Naive B cell (primary cell): Measurements from ENCODE around the gene DAB2IP. TPM values are rescaled to one million over a fixed set of nuclear protein-coding genes. Genes with fewer than 3 reads are reported as not detected.

Experiments
- ATAC-seq, 2 donors: fragments of 150-1000 bp; cut with Tn5 transposase; 2 replicates each; pipeline ENCODE4 v1.10.0; 2021; ENCODE audit warnings: low read depth in 2 of 2, mild to moderate bottlenecking in 2 of 2, moderate library complexity in 2 of 2
- DNase-seq: peaks from one replicate; pipeline ENCODE4 v3.0.0; 2022
- H3K27ac Mint-ChIP-seq, 6 donors: one replicate each; pipeline ENCODE4 v1.8.0; 2020 to 2022; ENCODE audit warnings: mild to moderate bottlenecking in 6 of 6, mixed read lengths in 6 of 6, moderate library complexity in 5 of 6, inconsistent platforms in 2 of 6
- H3K27me3 Mint-ChIP-seq, 3 donors: one replicate each; pipeline ENCODE4 v1.8.0; 2021 to 2022; ENCODE audit warnings: mixed read lengths in 3 of 3, mild to moderate bottlenecking in 1 of 3
- H3K36me3 Mint-ChIP-seq, 2 donors: one replicate each; pipeline ENCODE4 v1.8.0; 2020 to 2022; ENCODE audit warnings: mixed read lengths in 2 of 2, inconsistent platforms in 1 of 2, mild to moderate bottlenecking in 1 of 2
- H3K4me1 Mint-ChIP-seq, 3 donors: one replicate each; pipeline ENCODE4 v1.8.0; 2020 to 2022; ENCODE audit warnings: mixed read lengths in 3 of 3, inconsistent platforms in 1 of 3, mild to moderate bottlenecking in 1 of 3, moderate library complexity in 1 of 3
- H3K4me3 Mint-ChIP-seq, 8 donors: one replicate each; pipeline ENCODE4 v1.8.0; 2020 to 2022; ENCODE audit warnings: mild to moderate bottlenecking in 8 of 8, mixed read lengths in 8 of 8, moderate library complexity in 8 of 8, inconsistent platforms in 2 of 8
- H3K9me3 Mint-ChIP-seq, 7 donors: one replicate each; pipeline ENCODE4 v1.8.0; 2020 to 2022; ENCODE audit warnings: mixed read lengths in 7 of 7, mild to moderate bottlenecking in 5 of 7, inconsistent platforms in 2 of 7, moderate library complexity in 1 of 7
- polyA plus RNA-seq, 6 donors: library from polyadenylated mRNA; unstranded; fragments of 300-500 nt; fragmentation: Illumina TruSeq; gene quantifications; one replicate each; pipeline ENCODE4 v1.2.3, GENCODE V29; 2021; ENCODE audit warnings: low read depth in 6 of 6

Gene DAB2IP
- polyA plus RNA-seq, 6 donors from 2014 or later, result not detected

- Mint-ChIP-seq H3K27me3 (peaks cover 56 to 84% (median 61%) of the 10 kb centered on the region in 3 donors), H3K27ac (no peak overlapping the region), H3K36me3 (no peaks in the 10 kb centered on the region), H3K4me1 (peaks cover 0 to 23% (median 15%) of the 10 kb centered on the region in 3 donors), H3K4me3 (peak overlapping the region in 6 of 8 donors; percentile 50 to 82 (median 65)), H3K9me3 (no peaks in the 10 kb centered on the region)
- DNase-seq (no peak), ATAC-seq (no peak)
Observed at GRCh38 chr9:121700832-121701419, 49.5 kb downstream of the DAB2IP start.

- Mint-ChIP-seq H3K4me3 (peak overlapping the region in 2 of 8 donors; percentile 22 to 32), H3K9me3 (no peaks in the 10 kb centered on the region), H3K27me3 (peaks cover 51 to 82% (median 59%) of the 10 kb centered on the region in 3 donors), H3K4me1 (peaks cover 0 to 20% (median 15%) of the 10 kb centered on the region in 3 donors), H3K27ac (no peak overlapping the region), H3K36me3 (no peaks in the 10 kb centered on the region)
- no peak for DNase-seq
- no peak for ATAC-seq
Observed at GRCh38 chr9:121701736-121702261, 50.4 kb downstream of the DAB2IP start.

GRCh38 chr9:121703014-121703734, 51.7 kb downstream of the DAB2IP start:
- DNase-seq (no peak), ATAC-seq (no peak)
- Mint-ChIP-seq H3K4me1 (peaks cover 6 to 19% (median 11%) of the 10 kb centered on the region in 3 donors), H3K27me3 (peaks cover 37 to 70% (median 50%) of the 10 kb centered on the region in 3 donors), H3K36me3 (no peaks in the 10 kb centered on the region), H3K9me3 (no peaks in the 10 kb centered on the region), H3K4me3 (no peak overlapping the region), H3K27ac (no peak overlapping the region)

- DNase-seq, result no peak
- no peak overlapping the region for H3K4me3 Mint-ChIP-seq
- H3K36me3 Mint-ChIP-seq, result no peaks in the 10 kb centered on the region
- no peak for ATAC-seq
- H3K4me1 Mint-ChIP-seq, result peaks cover 6 to 24% (median 14%) of the 10 kb centered on the region in 3 donors
- H3K27ac Mint-ChIP-seq, result no peak overlapping the region
- H3K9me3 Mint-ChIP-seq, result no peaks in the 10 kb centered on the region
- peaks cover 35 to 66% (median 48%) of the 10 kb centered on the region in 3 donors for H3K27me3 Mint-ChIP-seq
Observed at GRCh38 chr9:121704281-121704680, 52.8 kb downstream of the DAB2IP start.

- Mint-ChIP-seq H3K4me1 (peaks cover 6 to 11% (median 8%) of the 10 kb centered on the region in 3 donors), H3K27ac (no peak overlapping the region), H3K4me3 (no peak overlapping the region), H3K27me3 (peaks cover 34 to 58% (median 43%) of the 10 kb centered on the region in 3 donors), H3K36me3 (no peaks in the 10 kb centered on the region), H3K9me3 (no peaks in the 10 kb centered on the region)
- no peak for ATAC-seq
- no peak for DNase-seq
Observed at GRCh38 chr9:121706149-121706750, 54.8 kb downstream of the DAB2IP start.

GRCh38 chr9:121707477-121708424, 56.3 kb downstream of the DAB2IP start:
- ATAC-seq, result no peak
- Mint-ChIP-seq H3K27me3 (peaks cover 19 to 43% (median 30%) of the 10 kb centered on the region in 3 donors), H3K4me1 (peaks cover 6 to 11% (median 8%) of the 10 kb centered on the region in 3 donors), H3K9me3 (no peaks in the 10 kb centered on the region), H3K27ac (no peak overlapping the region), H3K4me3 (no peak overlapping the region), H3K36me3 (no peaks in the 10 kb centered on the region)
- no peak for DNase-seq

- Mint-ChIP-seq H3K27ac (no peak overlapping the region), H3K9me3 (no peaks in the 10 kb centered on the region), H3K4me3 (no peak overlapping the region), H3K4me1 (peaks cover 6 to 11% (median 8%) of the 10 kb centered on the region in 3 donors), H3K27me3 (peaks cover 14 to 39% (median 24%) of the 10 kb centered on the region in 3 donors), H3K36me3 (no peaks in the 10 kb centered on the region)
- DNase-seq (no peak), ATAC-seq (no peak)
Observed at GRCh38 chr9:121708768-121709488, 57.5 kb downstream of the DAB2IP start.

GRCh38 chr9:121709798-121710197, 58.4 kb downstream of the DAB2IP start:
- Mint-ChIP-seq H3K4me1 (peaks cover 6 to 11% (median 8%) of the 10 kb centered on the region in 3 donors), H3K4me3 (no peak overlapping the region), H3K27me3 (peaks cover 5 to 30% (median 16%) of the 10 kb centered on the region in 3 donors), H3K27ac (no peak overlapping the region), H3K9me3 (no peaks in the 10 kb centered on the region), H3K36me3 (no peaks in the 10 kb centered on the region)
- DNase-seq (no peak), ATAC-seq (no peak)

- H3K36me3 Mint-ChIP-seq, result no peaks in the 10 kb centered on the region
- H3K27ac Mint-ChIP-seq, result no peak overlapping the region
- H3K9me3 Mint-ChIP-seq, result no peaks in the 10 kb centered on the region
- H3K4me3 Mint-ChIP-seq, result no peak overlapping the region
- peaks cover 0 to 17% (median 5%) of the 10 kb centered on the region in 3 donors for H3K27me3 Mint-ChIP-seq
- ATAC-seq (no peak), DNase-seq (no peak)
- peaks cover 6 to 11% (median 8%) of the 10 kb centered on the region in 3 donors for H3K4me1 Mint-ChIP-seq
Observed at GRCh38 chr9:121711281-121711680, 59.8 kb downstream of the DAB2IP start.

GRCh38 chr9:121711797-121712196, 60.4 kb downstream of the DAB2IP start:
- Mint-ChIP-seq H3K9me3 (no peaks in the 10 kb centered on the region), H3K27me3 (peaks cover 0 to 15% (median 5%) of the 10 kb centered on the region in 3 donors), H3K4me3 (no peak overlapping the region), H3K4me1 (peaks cover 6 to 11% (median 8%) of the 10 kb centered on the region in 3 donors), H3K27ac (no peak overlapping the region), H3K36me3 (no peaks in the 10 kb centered on the region)
- no peak for ATAC-seq
- no peak for DNase-seq

GRCh38 chr9:121713400-121714070, 62.1 kb downstream of the DAB2IP start:
- H3K4me3 Mint-ChIP-seq, result no peak overlapping the region
- DNase-seq (no peak), ATAC-seq (no peak)
- H3K27me3 Mint-ChIP-seq, result peaks cover 0 to 25% (median 0%) of the 10 kb centered on the region in 3 donors
- H3K36me3 Mint-ChIP-seq, result no peaks in the 10 kb centered on the region
- peaks cover 0 to 2% (median under 1%) of the 10 kb centered on the region in 3 donors for H3K4me1 Mint-ChIP-seq
- peak overlapping the region in 1 of 6 donors; percentile 3 for H3K27ac Mint-ChIP-seq
- no peaks in the 10 kb centered on the region for H3K9me3 Mint-ChIP-seq
